Type B pancreatic cell (in vitro differentiated cells): ENCODE results near the gene F2. TPM values are rescaled to one million over a fixed set of nuclear protein-coding genes. Genes with fewer than 3 reads are reported as not detected.
A peak's percentile ranks its signal among the peaks of the same experiment; 100 is the strongest.

ENCODE experiments used
- DNase-seq: peaks from one replicate; pipeline ENCODE4 v3.0.0; 2021; ENCODE audit warnings: mixed read lengths; ENCODE audit not compliant: unreplicated experiment; ENCODE audit errors: extremely low spot score
- H3K27ac Mint-ChIP-seq: 2 replicates; pipeline ENCODE4 v1.8.0; 2021; ENCODE audit warnings: mild to moderate bottlenecking, mixed read lengths
- H3K27me3 Mint-ChIP-seq: 2 replicates; pipeline ENCODE4 v1.8.0; 2021; ENCODE audit warnings: mixed read lengths
- H3K36me3 Mint-ChIP-seq: 2 replicates; pipeline ENCODE4 v1.8.0; 2021; ENCODE audit warnings: mixed read lengths
- H3K4me1 Mint-ChIP-seq: one replicate; pipeline ENCODE4 v1.8.0; 2021; ENCODE audit warnings: mixed read lengths; ENCODE audit not compliant: unreplicated experiment
- H3K4me3 Mint-ChIP-seq: 2 replicates; pipeline ENCODE4 v1.8.0; 2021; ENCODE audit warnings: mild to moderate bottlenecking, mixed read lengths
- H3K9me3 Mint-ChIP-seq: 2 replicates; pipeline ENCODE4 v1.8.0; 2021; ENCODE audit warnings: mixed read lengths
- total RNA-seq: library from RNA; stranded (reverse); gene quantifications from 2 replicates; pipeline ENCODE4 v1.2.1, GENCODE V29; 2021; ENCODE audit warnings: low replicate concordance
- TF ChIP-seq, protein P1 (sequence below): fragments of 200-600 bp; sonication (generic); conservative IDR thresholded peaks from 2 replicates; pipeline ENCODE4 v1.5.0; 2021; ENCODE audit warnings: antibody characterized with exemption, mild to moderate bottlenecking

F2 gene
- total RNA-seq, 1 donor from 2014 or later, result 9.5 TPM

DNA sequence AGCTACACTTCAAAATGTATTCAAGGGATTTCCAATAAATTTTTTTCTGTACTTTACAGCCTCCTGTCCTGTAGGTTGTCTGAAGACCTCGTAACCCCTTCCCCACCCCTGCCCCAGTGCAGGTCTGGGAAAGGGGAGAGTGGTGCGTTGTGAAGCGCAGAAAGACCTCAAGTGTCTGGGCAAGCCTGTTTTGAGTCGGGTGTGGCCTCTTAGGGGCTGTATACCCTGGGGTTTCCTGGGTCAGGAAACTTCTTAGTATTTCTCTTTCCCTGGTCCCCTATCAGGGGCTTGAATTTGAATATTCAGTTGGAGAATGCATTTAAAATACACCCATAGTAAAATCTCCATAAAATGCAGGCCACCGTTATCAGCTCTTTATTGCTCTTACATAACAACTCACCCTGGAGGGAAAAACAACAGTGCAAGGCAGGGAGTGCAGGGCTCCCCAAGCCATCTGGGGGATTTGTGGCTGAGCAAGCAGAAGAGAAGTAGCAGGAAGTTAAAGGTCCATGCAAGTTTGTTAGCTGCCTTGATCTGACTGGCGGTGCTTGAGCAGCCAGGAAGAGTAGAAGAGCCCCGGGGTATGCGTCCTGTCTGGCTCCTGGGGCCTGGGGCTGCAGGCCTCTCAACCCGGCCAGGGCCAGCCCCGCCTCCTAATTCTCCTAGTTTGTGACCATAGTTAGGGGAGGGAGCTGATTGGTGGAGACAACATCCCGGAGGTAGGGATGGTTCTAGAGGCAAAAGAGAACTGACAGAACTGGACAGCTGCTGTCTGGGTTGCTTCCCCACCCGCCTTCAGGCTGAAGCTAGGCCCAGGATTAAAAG, 44.3 kb upstream of the F2 start:
- Mint-ChIP-seq H3K36me3 (peaks cover 15% of the 10 kb centered on the region), H3K4me1 (peaks cover 7% of the 10 kb centered on the region), H3K27ac (peak overlapping the region; percentile 83), H3K4me3 (no peak overlapping the region), H3K27me3 (no peaks in the 10 kb centered on the region), H3K9me3 (no peaks in the 10 kb centered on the region)
- DNase-seq, result no peak
- TF ChIP-seq, protein P1, sequence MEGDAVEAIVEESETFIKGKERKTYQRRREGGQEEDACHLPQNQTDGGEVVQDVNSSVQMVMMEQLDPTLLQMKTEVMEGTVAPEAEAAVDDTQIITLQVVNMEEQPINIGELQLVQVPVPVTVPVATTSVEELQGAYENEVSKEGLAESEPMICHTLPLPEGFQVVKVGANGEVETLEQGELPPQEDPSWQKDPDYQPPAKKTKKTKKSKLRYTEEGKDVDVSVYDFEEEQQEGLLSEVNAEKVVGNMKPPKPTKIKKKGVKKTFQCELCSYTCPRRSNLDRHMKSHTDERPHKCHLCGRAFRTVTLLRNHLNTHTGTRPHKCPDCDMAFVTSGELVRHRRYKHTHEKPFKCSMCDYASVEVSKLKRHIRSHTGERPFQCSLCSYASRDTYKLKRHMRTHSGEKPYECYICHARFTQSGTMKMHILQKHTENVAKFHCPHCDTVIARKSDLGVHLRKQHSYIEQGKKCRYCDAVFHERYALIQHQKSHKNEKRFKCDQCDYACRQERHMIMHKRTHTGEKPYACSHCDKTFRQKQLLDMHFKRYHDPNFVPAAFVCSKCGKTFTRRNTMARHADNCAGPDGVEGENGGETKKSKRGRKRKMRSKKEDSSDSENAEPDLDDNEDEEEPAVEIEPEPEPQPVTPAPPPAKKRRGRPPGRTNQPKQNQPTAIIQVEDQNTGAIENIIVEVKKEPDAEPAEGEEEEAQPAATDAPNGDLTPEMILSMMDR, result no peak

DNA sequence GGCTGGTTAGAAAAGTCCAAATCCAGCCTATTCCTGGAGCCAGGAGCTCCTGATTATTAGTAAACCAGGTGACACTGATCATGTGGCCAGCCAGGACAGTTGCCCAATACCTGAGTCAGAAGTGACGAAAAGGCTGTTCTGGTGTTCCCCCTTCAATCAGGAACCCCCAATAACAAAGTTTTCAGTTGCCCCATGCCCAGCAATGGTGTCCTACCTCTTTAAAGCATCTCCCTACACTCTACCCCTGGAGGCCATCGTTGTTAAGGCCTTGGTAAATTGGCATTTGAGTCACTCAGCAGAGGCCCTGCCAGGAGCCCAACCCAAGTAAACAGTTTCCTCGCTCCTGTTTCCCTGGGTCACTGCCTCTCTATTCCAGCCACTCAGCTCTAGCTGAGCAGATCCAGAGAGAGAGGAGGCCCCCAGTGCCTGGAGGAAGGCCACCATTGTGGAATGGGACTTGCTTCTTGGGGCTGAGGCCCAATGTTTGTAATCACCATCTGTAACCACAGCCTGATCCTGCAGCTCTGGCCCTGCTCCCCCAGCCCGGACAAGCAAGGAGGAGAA, 43.6 kb upstream of the F2 start:
- no peaks in the 10 kb centered on the region for H3K27me3 Mint-ChIP-seq
- no peaks in the 10 kb centered on the region for H3K9me3 Mint-ChIP-seq
- H3K4me3 Mint-ChIP-seq, result no peak overlapping the region
- H3K4me1 Mint-ChIP-seq, result peaks cover 7% of the 10 kb centered on the region
- H3K36me3 Mint-ChIP-seq, result peaks cover 12% of the 10 kb centered on the region
- peak overlapping the region; percentile 83 for H3K27ac Mint-ChIP-seq
- TF ChIP-seq, protein P1, result no peak
- no peak for DNase-seq

DNA sequence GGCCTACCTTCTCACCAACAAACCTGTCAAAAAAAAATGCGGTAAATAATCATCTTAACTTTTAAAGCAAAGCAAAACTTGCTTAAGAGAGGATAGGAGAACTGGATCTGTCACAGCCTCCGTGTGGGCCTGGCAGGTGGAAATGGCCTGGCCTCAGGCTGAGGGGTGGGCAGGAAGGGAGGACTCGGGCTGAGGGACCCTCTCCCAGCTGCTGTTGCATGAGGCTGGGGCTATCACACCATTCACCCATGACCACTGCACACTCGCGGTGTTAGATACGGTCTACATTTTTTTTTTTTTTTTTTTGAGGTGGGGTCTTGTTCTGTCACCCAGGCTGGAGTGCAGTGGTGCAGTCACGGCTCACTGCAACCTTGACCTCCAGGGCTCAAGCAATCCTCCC, 43.1 kb upstream of the F2 start:
- Mint-ChIP-seq H3K27me3 (no peaks in the 10 kb centered on the region), H3K9me3 (no peaks in the 10 kb centered on the region), H3K27ac (no peak overlapping the region), H3K4me3 (no peak overlapping the region), H3K4me1 (peaks cover 7% of the 10 kb centered on the region), H3K36me3 (peaks cover 12% of the 10 kb centered on the region)
- no peak for DNase-seq
- TF ChIP-seq, protein P1, result no peak

DNA sequence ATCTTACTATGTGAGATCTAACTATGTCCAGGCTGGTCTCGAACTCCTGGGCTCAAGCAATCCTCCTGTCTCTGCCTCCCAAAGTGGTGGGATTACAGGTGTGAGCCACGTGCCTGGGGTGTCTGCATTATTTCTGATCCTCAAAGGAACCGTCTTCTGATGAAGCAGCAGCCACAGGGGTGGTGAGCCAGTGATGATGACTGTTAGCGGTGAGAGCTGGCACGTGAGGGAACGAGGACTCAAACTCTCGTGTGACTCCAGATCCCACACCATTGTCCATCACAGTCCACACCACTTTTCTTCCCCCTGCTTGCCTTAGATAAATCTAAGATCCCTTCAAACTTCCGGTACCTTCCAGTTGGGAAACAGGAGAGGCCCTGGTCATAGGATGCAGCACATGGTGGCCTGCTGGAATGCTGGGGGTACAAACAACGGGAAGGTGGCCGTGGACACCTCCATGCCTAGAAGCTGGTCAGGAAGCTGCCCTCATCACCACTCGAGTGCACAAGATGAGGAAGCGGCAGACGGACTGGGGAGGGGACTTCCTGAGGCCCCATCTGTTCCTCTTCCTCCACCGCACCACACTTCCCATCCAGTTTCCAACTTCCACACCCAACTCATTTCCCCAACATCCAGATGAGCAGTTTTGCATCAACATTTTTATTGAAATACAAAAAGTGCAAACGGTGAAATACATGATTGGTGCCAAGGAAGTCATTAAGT, 42.4 kb upstream of the F2 start:
- no peak for DNase-seq
- H3K9me3 Mint-ChIP-seq, result no peaks in the 10 kb centered on the region
- TF ChIP-seq, protein P1, result no peak
- peaks cover 12% of the 10 kb centered on the region for H3K36me3 Mint-ChIP-seq
- H3K27me3 Mint-ChIP-seq, result no peaks in the 10 kb centered on the region
- H3K27ac Mint-ChIP-seq, result no peak overlapping the region
- H3K4me1 Mint-ChIP-seq, result peaks cover 7% of the 10 kb centered on the region
- no peak overlapping the region for H3K4me3 Mint-ChIP-seq

DNA sequence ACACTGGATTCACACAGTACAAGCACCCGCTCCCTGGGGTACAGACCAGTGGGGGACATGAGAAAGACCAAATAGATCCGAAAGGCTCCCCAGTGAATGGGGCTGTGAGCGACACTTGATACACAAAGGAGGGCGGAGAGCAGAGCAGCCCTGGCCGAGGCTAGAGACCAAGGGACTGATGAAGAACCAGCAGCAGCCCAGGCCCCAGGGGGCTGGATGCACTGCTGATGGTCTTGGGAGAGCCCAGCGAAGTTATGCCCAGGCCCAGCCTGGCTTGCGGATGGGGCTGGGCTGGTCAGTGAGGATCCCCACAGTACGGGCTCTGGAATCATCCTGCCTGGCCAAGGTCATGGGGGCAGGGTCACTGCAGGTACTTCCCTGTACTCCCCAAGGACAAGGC, 41.8 kb upstream of the F2 start:
- H3K36me3 Mint-ChIP-seq, result peaks cover 12% of the 10 kb centered on the region
- no peak for DNase-seq
- no peak overlapping the region for H3K27ac Mint-ChIP-seq
- H3K9me3 Mint-ChIP-seq, result no peaks in the 10 kb centered on the region
- H3K27me3 Mint-ChIP-seq, result no peaks in the 10 kb centered on the region
- no peak overlapping the region for H3K4me3 Mint-ChIP-seq
- peaks cover 7% of the 10 kb centered on the region for H3K4me1 Mint-ChIP-seq
- TF ChIP-seq, protein P1, result no peak
